Measurements from ENCODE around the gene SNCAIP. TPM values are rescaled to one million over a fixed set of nuclear protein-coding genes. Genes with fewer than 3 reads are reported as not detected.
"Not testable (repeated sequence)": the region's sequence is repeated elsewhere in the genome, so short reads cannot be mapped to it uniquely, and the experiment has no call there.

Gene SNCAIP
- polyA plus RNA-seq, 1 experiment: 1.5 TPM

DNA sequence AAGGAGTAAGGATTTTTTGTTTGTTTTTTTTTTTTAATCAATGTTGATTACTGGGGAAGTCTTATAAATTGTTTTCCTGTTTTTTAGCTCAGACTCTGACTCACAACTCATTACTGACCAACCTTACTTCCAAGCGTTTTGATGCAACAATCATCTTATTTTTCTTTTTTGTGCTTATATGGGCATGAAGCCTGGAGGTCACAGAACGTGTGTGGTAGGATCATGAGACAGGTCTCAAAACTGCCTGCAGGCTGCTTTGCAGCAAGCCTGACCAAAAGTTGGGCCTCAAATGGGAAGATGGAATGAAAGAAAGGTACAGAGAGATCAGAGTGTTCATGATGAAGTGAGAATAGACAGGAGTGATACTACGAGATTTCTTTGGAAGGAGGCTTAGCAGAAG, 38.5 kb downstream of the SNCAIP start:
- ChIA-PET POLR2A (no interaction called here), CTCF (no interaction called here)
- Histone ChIP-seq H3K4me3 (ENCODE audit: low read depth, low read length) (no peak overlapping the region), H3K36me3 (ENCODE audit: control insufficient read depth, insufficient read depth, low read length) (no peaks in the 10 kb centered on the region), H3K27me3 (ENCODE audit: control insufficient read depth, insufficient read depth, low read length) (no peaks in the 10 kb centered on the region)
- no peak for DNase-seq (ENCODE audit: low read depth)
- TF ChIP-seq, protein P1, sequence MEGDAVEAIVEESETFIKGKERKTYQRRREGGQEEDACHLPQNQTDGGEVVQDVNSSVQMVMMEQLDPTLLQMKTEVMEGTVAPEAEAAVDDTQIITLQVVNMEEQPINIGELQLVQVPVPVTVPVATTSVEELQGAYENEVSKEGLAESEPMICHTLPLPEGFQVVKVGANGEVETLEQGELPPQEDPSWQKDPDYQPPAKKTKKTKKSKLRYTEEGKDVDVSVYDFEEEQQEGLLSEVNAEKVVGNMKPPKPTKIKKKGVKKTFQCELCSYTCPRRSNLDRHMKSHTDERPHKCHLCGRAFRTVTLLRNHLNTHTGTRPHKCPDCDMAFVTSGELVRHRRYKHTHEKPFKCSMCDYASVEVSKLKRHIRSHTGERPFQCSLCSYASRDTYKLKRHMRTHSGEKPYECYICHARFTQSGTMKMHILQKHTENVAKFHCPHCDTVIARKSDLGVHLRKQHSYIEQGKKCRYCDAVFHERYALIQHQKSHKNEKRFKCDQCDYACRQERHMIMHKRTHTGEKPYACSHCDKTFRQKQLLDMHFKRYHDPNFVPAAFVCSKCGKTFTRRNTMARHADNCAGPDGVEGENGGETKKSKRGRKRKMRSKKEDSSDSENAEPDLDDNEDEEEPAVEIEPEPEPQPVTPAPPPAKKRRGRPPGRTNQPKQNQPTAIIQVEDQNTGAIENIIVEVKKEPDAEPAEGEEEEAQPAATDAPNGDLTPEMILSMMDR (IDR thresholded peaks at IDR 0.05; ENCODE audit: insufficient read depth, low read depth, low read length): no peak

DNA sequence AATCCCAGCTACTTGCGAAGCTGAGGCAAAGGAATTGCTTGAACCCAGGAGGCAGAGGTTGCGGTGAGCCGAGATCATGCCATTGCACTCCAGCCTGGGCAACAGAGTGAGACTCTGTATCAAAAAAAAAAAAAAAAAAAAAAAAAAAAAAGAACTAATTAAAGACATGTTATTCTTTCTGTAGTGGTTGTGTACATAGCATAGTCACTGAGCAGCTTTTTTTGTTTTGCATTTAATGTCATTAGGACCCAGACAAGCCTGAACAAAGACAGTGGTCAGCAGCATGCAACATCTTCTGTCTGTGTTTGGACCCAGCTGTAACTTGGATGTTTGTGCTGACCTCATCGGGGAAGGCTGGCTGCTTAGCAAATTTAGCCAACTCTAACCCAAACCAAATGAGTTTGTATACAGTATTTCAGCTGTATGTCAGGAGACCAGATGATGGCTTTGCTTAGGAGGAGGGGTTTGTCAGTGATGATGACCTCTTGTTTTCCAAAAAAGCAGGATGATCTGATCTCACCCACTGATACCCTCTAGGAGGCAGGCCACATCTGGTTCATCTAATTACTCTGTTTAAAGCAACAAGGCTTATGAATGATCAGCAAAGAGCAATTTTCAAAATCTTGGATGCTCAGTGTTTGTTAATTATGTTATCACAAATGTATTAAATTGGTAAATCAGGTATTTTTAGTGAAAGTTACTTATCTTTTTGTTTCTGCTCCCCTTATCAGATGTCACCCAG, 39.5 kb downstream of the SNCAIP start:
- DNase-seq (ENCODE audit: low read depth): no peak
- TF ChIP-seq, protein P1 (IDR thresholded peaks at IDR 0.05; ENCODE audit: insufficient read depth, low read depth, low read length): no peak
- CTCF ChIA-PET: no interaction called here
- no peak overlapping the region for H3K4me3 ChIP-seq (ENCODE audit: low read depth, low read length)
- POLR2A ChIA-PET: no interaction called here
- H3K36me3 ChIP-seq (ENCODE audit: control insufficient read depth, insufficient read depth, low read length): no peaks in the 10 kb centered on the region
- no peaks in the 10 kb centered on the region for H3K27me3 ChIP-seq (ENCODE audit: control insufficient read depth, insufficient read depth, low read length)

DNA sequence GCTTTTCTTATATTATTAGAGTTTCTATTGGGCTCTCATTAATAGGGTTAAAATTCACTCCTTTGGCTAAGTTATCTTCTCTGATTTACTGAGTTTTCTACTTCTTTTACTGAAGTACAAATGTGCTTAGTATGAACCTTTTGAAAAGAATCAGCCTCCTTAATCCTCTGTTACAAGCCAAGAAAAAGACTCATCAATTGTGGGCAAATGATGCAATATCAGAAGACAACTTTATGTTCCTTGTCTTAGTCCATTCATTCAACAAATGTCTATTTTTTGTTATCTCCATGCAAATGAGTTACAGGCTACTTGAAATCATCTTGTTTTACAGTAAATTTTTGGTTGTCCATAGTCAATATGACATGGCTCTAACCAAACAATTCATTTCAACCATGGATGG, 40.3 kb downstream of the SNCAIP start:
- no peaks in the 10 kb centered on the region for H3K27me3 ChIP-seq (ENCODE audit: control insufficient read depth, insufficient read depth, low read length)
- CTCF ChIA-PET: no interaction called here
- DNase-seq (ENCODE audit: low read depth): no peak
- no peak overlapping the region for H3K4me3 ChIP-seq (ENCODE audit: low read depth, low read length)
- TF ChIP-seq, protein P1 (IDR thresholded peaks at IDR 0.05; ENCODE audit: insufficient read depth, low read depth, low read length): no peak
- no peaks in the 10 kb centered on the region for H3K36me3 ChIP-seq (ENCODE audit: control insufficient read depth, insufficient read depth, low read length)
- POLR2A ChIA-PET: no interaction called here

DNA sequence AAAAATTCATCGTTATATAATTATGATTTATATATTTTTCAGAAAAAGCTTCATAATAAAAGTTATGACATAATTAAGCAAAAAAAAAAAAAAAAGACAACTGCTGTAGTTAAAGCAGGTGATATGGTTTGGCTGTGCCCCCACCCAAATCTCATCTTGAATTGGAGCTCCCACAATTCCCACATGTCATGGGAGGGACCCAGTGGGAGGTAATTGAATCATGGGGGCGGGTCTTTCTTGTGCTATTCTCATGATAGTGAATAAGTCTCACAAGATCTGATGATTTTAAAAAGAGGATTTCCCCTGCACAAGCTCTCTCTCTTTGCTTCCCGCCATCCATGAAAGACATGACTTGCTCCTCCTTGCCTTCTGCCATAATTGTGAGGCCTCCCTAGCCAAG, 41.3 kb downstream of the SNCAIP start:
- DNase-seq (ENCODE audit: low read depth); H3K4me3 ChIP-seq (ENCODE audit: low read depth, low read length); H3K27me3 ChIP-seq (ENCODE audit: control insufficient read depth, insufficient read depth, low read length); H3K36me3 ChIP-seq (ENCODE audit: control insufficient read depth, insufficient read depth, low read length); POLR2A ChIA-PET: not testable (repeated sequence)
- CTCF ChIA-PET: interaction anchor here (1.0 kb wide), 1 partner anchor 158 kb away, joined by 3 read pairs; no protein-coding TSS in a partner anchor

DNA sequence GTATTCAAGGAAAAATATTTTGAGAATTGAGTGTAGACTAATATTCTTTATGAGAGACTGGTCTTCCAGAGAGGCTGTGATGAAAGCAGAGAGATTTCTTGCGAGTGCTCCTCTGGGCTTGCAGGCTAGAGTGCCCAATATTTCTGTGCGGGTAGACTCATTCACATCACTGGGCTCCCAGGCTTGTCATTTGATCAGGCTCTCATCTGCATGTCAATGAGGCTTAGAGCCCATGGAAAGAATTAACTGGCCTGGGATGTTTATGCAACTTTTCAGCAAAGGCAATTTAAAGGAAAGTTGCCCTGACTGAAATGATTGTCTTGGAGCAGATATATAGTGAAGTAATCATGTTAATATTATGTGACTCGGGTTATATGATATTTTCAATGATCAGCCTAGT, 42.3 kb downstream of the SNCAIP start:
- H3K36me3 ChIP-seq (ENCODE audit: control insufficient read depth, insufficient read depth, low read length): no peaks in the 10 kb centered on the region
- ChIA-PET POLR2A (no interaction called here), CTCF (interaction anchor here (1.0 kb wide), 1 partner anchor 159 kb away, joined by 3 read pairs; no protein-coding TSS in a partner anchor)
- DNase-seq (ENCODE audit: low read depth): no peak
- no peaks in the 10 kb centered on the region for H3K27me3 ChIP-seq (ENCODE audit: control insufficient read depth, insufficient read depth, low read length)
- no peak overlapping the region for H3K4me3 ChIP-seq (ENCODE audit: low read depth, low read length)
- TF ChIP-seq, protein P1 (IDR thresholded peaks at IDR 0.05; ENCODE audit: insufficient read depth, low read depth, low read length): no peak

DNA sequence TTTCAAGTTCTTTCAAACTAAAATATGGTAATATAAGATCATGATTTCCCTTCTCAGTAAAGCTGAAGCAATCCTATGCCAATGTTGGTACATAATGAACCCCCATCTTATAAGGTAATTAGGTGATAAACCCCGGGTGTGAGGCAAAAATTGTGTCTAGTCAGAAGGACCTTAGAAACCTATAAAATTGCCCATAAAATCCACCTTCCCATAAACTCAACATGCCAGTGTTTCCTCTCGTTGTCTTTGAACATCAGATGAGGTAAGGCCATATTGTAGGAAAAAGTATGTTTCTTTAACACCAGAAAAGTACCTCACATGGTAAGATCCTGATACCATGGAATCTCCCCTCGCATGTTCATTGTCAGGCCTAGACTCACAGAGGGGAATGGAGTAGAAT, 43.3 kb downstream of the SNCAIP start:
- CTCF ChIA-PET: no interaction called here
- Histone ChIP-seq H3K4me3 (ENCODE audit: low read depth, low read length) (no peak overlapping the region), H3K36me3 (ENCODE audit: control insufficient read depth, insufficient read depth, low read length) (no peaks in the 10 kb centered on the region), H3K27me3 (ENCODE audit: control insufficient read depth, insufficient read depth, low read length) (no peaks in the 10 kb centered on the region)
- DNase-seq (ENCODE audit: low read depth): no peak
- POLR2A ChIA-PET: no interaction called here
- TF ChIP-seq, protein P1 (IDR thresholded peaks at IDR 0.05; ENCODE audit: insufficient read depth, low read depth, low read length): no peak

All from BJ (cell line).